OCI-LY1 (cell line): ENCODE measurements around the gene FER1L5.

Experiments used
- CTCF ChIP-seq: fragments of 200-600 bp; sonication (generic), shearing (Covaris generic); IDR thresholded peaks from 2 replicates; pipeline ENCODE4 v1.5.1; 2017; ENCODE audit warnings: mild to moderate bottlenecking, antibody characterized with exemption, low read length, moderate library complexity, mixed read lengths
- EZH2 ChIP-seq: fragments of 200-600 bp; sonication (generic), shearing (Covaris generic); IDR thresholded peaks from 2 replicates; pipeline ENCODE4 v1.8.0; 2017; ENCODE audit warnings: borderline replicate concordance, mixed run types, mild to moderate bottlenecking, antibody characterized with exemption, low read length, moderate library complexity, mixed read lengths

DNA sequence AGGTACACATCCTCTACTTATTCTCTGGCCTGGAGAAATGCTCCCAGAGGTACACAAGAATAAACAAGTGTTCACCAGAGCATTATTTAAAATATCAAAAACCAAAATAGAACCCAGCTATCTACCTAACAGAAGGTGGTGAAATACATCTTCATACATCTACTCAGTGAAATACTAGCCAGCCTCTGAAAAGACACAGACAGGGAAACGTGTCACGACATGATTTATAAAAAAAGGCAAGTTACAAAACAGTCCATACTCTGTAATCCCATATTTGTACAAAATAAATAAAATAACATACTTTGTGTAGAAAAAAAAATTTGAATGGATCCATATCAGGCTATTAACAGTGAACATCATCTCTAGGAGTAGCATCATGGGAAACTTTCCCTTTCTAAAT is 42.6 kb upstream of the FER1L5 start:
- no peak for TF ChIP-seq CTCF
- no peak for TF ChIP-seq EZH2
